ENCODE results near the gene CASKIN1.
A peak's percentile ranks its signal among the peaks of the same experiment; 100 is the strongest.
"Not testable (repeated sequence)": the region's sequence is repeated elsewhere in the genome, so short reads cannot be mapped to it uniquely, and the experiment has no call there.

Gene CASKIN1

GRCh38 chr16:2210009-2210332, 13.6 kb upstream of the CASKIN1 start:
- DNase-seq, result no peak

- DNase-seq, result no peak
Observed at GRCh38 chr16:2209258-2210008, 13.0 kb upstream of the CASKIN1 start.

- no peak for DNase-seq
Observed at GRCh38 chr16:2208772-2209171, 12.4 kb upstream of the CASKIN1 start.

- DNase-seq, result no peak
Observed at GRCh38 chr16:2208308-2208707, 11.9 kb upstream of the CASKIN1 start.

- no peak for DNase-seq
Observed at GRCh38 chr16:2207872-2208271, 11.5 kb upstream of the CASKIN1 start.

GRCh38 chr16:2206780-2207433, 10.5 kb upstream of the CASKIN1 start:
- no peak for DNase-seq

- DNase-seq, result no peak
Observed at GRCh38 chr16:2206420-2206779, 10.0 kb upstream of the CASKIN1 start.

GRCh38 chr16:2205967-2206313, 9.5 kb upstream of the CASKIN1 start:
- no peak for DNase-seq

- peak; percentile 94 for DNase-seq
Observed at GRCh38 chr16:2205104-2205966, 8.9 kb upstream of the CASKIN1 start, which contains the start of gene MLST8. Gene MLST8 (plus strand): TSS chr16:2205454. CDS start chr16:2206086, 632 bp downstream.

- DNase-seq, result no peak
Observed at GRCh38 chr16:2204416-2205103, 8.2 kb upstream of the CASKIN1 start.

GRCh38 chr16:2203119-2203688, 6.8 kb upstream of the CASKIN1 start:
- not testable (repeated sequence) for DNase-seq

GRCh38 chr16:2200313-2200712, 3.9 kb upstream of the CASKIN1 start:
- no peak for DNase-seq

- no peak for DNase-seq
Observed at GRCh38 chr16:2199621-2200139, 3.3 kb upstream of the CASKIN1 start.

GRCh38 chr16:2199095-2199494, 2.7 kb upstream of the CASKIN1 start:
- DNase-seq, result no peak

- no peak for DNase-seq
Observed at GRCh38 chr16:2198283-2198682, 1.9 kb upstream of the CASKIN1 start.

GRCh38 chr16:2197765-2198164, 1.4 kb upstream of the CASKIN1 start:
- DNase-seq, result no peak

GRCh38 chr16:2196981-2197511, 641 bp upstream of the CASKIN1 start:
- DNase-seq, result no peak

GRCh38 chr16:2195322-2196161, 863 bp downstream of the CASKIN1 start:
- DNase-seq, result peak; percentile 5

- DNase-seq, result peak; percentile 70
Observed at GRCh38 chr16:2194852-2195321, 1.5 kb downstream of the CASKIN1 start.

GRCh38 chr16:2194166-2194834, 2.1 kb downstream of the CASKIN1 start:
- no peak for DNase-seq

GRCh38 chr16:2191446-2191706, 5.0 kb downstream of the CASKIN1 start:
- no peak for DNase-seq
